ENCODE data around the gene BICD2.

BICD2 gene

DNA sequence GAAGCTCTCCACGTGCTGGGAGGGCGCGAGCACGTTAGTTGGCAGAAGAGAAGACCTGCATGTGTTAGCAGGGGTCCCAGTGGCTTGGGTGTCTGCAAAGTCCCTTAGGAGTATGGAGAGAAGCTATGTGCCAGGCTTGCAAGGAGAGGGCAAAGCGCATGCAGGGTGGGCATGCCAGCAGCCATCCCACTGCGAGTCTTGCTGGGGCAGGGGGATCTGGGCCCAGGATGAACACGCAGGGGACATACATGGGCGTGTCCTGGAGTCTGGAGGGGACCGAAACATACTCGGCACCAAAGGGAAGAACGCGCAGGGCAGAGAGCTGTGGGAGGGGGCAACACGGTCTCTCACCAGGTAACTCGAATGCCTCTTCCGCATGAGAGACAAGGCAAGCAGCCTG lies 51.1 kb downstream of the BICD2 start:
- TF ChIP-seq, protein P1, sequence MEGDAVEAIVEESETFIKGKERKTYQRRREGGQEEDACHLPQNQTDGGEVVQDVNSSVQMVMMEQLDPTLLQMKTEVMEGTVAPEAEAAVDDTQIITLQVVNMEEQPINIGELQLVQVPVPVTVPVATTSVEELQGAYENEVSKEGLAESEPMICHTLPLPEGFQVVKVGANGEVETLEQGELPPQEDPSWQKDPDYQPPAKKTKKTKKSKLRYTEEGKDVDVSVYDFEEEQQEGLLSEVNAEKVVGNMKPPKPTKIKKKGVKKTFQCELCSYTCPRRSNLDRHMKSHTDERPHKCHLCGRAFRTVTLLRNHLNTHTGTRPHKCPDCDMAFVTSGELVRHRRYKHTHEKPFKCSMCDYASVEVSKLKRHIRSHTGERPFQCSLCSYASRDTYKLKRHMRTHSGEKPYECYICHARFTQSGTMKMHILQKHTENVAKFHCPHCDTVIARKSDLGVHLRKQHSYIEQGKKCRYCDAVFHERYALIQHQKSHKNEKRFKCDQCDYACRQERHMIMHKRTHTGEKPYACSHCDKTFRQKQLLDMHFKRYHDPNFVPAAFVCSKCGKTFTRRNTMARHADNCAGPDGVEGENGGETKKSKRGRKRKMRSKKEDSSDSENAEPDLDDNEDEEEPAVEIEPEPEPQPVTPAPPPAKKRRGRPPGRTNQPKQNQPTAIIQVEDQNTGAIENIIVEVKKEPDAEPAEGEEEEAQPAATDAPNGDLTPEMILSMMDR (IDR thresholded peaks at IDR 0.05; ENCODE audit: low read depth, low read length, missing control alignments), result no peak
- in situ Hi-C loops (cut with HindIII; ENCODE audit: low pct_ligation_motif_present, low sequenced_read_pairs), result loop anchor here (25.0 kb wide), 1 partner anchor 99 kb away; no protein-coding TSS in a partner anchor

DNA sequence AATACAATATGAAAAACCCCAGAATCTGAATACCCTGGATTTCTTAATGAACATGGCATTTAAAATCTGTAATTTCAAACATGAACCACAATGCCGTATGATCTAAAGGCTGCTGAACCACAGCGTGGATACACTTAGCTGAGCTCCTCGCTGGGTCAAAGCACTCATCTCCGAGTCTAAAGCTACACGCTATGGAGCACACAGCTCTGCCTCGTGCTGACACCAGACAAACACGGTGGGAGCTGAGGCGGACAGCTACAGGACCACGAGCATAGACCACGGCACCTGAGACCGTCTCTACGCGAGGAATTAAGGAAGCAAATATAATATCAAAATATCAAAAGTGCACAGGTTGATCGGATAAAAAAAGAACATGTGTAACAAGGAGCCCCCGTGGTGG lies 51.9 kb downstream of the BICD2 start:
- Histone ChIP-seq H3K27me3 (replicated peaks) (no peaks in the 10 kb centered on the region), H3K36me3 (replicated peaks) (peaks cover 50% of the 10 kb centered on the region), H3K27ac (no peak overlapping the region), H3K4me3 (ENCODE audit: low read depth, low read length) (no peak overlapping the region)
- TF ChIP-seq, protein P1 (IDR thresholded peaks at IDR 0.05; ENCODE audit: low read depth, low read length, missing control alignments), result no peak
- DNase-seq, result no peak
- in situ Hi-C loops (cut with HindIII; ENCODE audit: low pct_ligation_motif_present, low sequenced_read_pairs), result loop anchor here (25.0 kb wide), 1 partner anchor 100 kb away; no protein-coding TSS in a partner anchor

More for the DNA sequence above, 51.1 kb downstream of the BICD2 start:
- no peak for DNase-seq
- no peak overlapping the region for H3K4me3 ChIP-seq (ENCODE audit: low read depth, low read length)
- H3K36me3 ChIP-seq (replicated peaks), result peaks cover 57% of the 10 kb centered on the region
- H3K27me3 ChIP-seq (replicated peaks), result no peaks in the 10 kb centered on the region
- H3K27ac ChIP-seq, result no peak overlapping the region

DNA sequence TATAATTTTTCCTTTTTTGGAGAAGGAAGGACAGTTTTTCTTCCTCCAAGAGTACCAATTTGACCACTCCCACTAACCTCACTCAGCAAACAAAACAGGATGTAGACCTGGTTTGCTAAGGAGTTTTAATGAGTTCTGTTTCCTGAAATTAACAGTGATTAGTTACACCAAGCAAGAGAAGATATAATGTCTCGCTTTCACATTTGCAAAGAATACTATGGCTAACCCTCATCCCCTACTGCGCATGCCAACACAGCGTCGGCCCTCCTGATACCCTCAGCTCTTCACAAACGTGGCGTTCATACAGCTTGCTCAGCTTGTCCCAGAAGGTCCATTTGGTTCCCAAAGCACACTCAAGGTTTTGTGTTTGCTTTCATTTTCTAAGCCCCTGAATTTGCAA lies 52.8 kb downstream of the BICD2 start:
- no peak for DNase-seq
- TF ChIP-seq, protein P1 (IDR thresholded peaks at IDR 0.05; ENCODE audit: low read depth, low read length, missing control alignments), result no peak
- no peak overlapping the region for H3K27ac ChIP-seq
- peaks cover 41% of the 10 kb centered on the region for H3K36me3 ChIP-seq (replicated peaks)
- no peaks in the 10 kb centered on the region for H3K27me3 ChIP-seq (replicated peaks)
- no peak overlapping the region for H3K4me3 ChIP-seq (ENCODE audit: low read depth, low read length)
- in situ Hi-C loops (cut with HindIII; ENCODE audit: low pct_ligation_motif_present, low sequenced_read_pairs), result loop anchor here (25.0 kb wide), 1 partner anchor 100 kb away; no protein-coding TSS in a partner anchor

DNA sequence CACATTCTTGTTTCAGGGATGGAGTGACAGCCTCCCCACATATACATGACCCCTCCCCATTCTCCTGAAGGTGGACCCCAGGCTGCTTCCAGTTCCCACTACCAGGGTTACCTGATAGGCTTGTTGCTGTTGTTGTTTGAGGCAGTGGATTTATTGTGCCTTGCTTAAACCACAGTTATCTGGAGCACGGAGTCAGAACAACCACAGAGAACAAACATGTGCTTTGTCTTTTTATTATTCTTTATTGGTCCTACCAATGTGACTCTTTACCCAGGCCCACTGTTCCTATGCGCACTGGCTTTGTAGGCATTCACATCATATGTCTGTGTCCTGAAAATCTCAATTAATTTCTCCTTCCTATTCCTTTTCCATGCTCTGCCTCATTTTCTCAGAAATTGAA lies 53.5 kb downstream of the BICD2 start:
- TF ChIP-seq, protein P1 (IDR thresholded peaks at IDR 0.05; ENCODE audit: low read depth, low read length, missing control alignments), result no peak
- Histone ChIP-seq H3K36me3 (replicated peaks) (peaks cover 37% of the 10 kb centered on the region), H3K27me3 (replicated peaks) (no peaks in the 10 kb centered on the region), H3K4me3 (ENCODE audit: low read depth, low read length) (no peak overlapping the region), H3K27ac (no peak overlapping the region)
- no peak for DNase-seq
- in situ Hi-C loops (cut with HindIII; ENCODE audit: low pct_ligation_motif_present, low sequenced_read_pairs), result loop anchor here (25.0 kb wide), 1 partner anchor 101 kb away; no protein-coding TSS in a partner anchor

DNA sequence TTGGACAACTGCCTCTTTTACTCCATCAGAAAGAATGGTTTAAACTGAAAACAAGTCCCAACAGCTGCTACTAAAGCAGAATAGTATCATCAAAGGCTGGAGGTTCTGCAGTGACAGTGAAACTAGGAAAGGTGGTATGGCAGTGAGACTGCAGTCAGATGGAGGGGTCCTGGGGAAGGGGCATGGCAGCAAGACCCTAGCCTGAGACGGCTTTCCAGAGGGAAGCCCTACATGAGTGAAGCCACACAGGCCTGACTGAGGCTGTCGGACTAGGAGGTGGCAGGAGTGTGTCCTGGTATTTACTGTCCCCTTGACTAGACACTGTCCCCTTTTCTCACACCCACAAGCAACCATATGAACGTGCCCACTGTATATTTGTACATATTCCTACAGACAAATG lies 54.3 kb downstream of the BICD2 start:
- in situ Hi-C loops (cut with HindIII; ENCODE audit: low pct_ligation_motif_present, low sequenced_read_pairs), result loop anchor here (25.0 kb wide), 1 partner anchor 102 kb away; no protein-coding TSS in a partner anchor
- Histone ChIP-seq H3K27ac (no peak overlapping the region), H3K4me3 (ENCODE audit: low read depth, low read length) (no peak overlapping the region), H3K36me3 (replicated peaks) (peaks cover 29% of the 10 kb centered on the region), H3K27me3 (replicated peaks) (no peaks in the 10 kb centered on the region)
- TF ChIP-seq, protein P1 (IDR thresholded peaks at IDR 0.05; ENCODE audit: low read depth, low read length, missing control alignments), result no peak
- DNase-seq, result no peak

DNA sequence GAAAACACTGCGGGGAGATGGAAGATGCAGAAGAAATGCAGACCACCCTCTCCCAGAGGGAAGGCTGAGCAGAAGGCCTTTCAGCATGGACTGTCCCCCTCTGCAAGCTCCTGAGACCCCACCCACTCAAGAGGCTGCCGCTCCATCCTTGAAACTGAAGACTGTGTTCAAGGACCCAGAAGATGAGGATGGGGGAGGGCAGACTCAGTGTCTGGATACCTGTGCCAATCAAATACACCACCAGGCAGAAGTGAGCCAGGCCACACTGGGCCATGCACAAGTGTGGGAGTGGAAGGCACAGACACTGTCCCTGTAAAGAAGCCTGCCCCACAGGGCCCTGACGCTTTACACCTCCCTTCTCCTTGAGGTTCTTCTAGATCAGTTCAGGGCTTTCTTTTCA lies 54.7 kb downstream of the BICD2 start:
- no peak overlapping the region for H3K4me3 ChIP-seq (ENCODE audit: low read depth, low read length)
- H3K36me3 ChIP-seq (replicated peaks), result peaks cover 25% of the 10 kb centered on the region
- H3K27ac ChIP-seq, result no peak overlapping the region
- no peak for DNase-seq
- TF ChIP-seq, protein P1 (IDR thresholded peaks at IDR 0.05; ENCODE audit: low read depth, low read length, missing control alignments), result no peak
- in situ Hi-C loops (cut with HindIII; ENCODE audit: low pct_ligation_motif_present, low sequenced_read_pairs), result loop anchor here (25.0 kb wide), 1 partner anchor 102 kb away; no protein-coding TSS in a partner anchor
- no peaks in the 10 kb centered on the region for H3K27me3 ChIP-seq (replicated peaks)

Data from brain microvascular endothelial cell (primary cell).